Endodermal cell (in vitro differentiated cells): Measurements from ENCODE around the gene RALGPS1. TPM values are rescaled to one million over a fixed set of nuclear protein-coding genes. Genes with fewer than 3 reads are reported as not detected.

Experiments used
- DNase-seq: peaks from one replicate; pipeline ENCODE4 v3.0.0-alpha.2; 2017
- H3K27ac ChIP-seq: 2 replicates; pipeline ENCODE4 v1.5.1; 2013; ENCODE audit warnings: mild to moderate bottlenecking, low read depth, low read length, moderate library complexity
- H3K27me3 ChIP-seq: 2 replicates; pipeline ENCODE4 v1.6.1; 2013; ENCODE audit warnings: mild to moderate bottlenecking, low read length, moderate library complexity; ENCODE audit not compliant: insufficient read depth, control insufficient read depth, poor library complexity, severe bottlenecking
- H3K36me3 ChIP-seq: 2 replicates; pipeline ENCODE4 v1.7.0; 2013; ENCODE audit warnings: mild to moderate bottlenecking, low read length, moderate library complexity; ENCODE audit not compliant: control insufficient read depth, insufficient read depth
- H3K4me1 ChIP-seq: one replicate; pipeline ENCODE4 v1.7.0; 2013; ENCODE audit warnings: low read length; ENCODE audit not compliant: control insufficient read depth, insufficient read depth
- H3K4me3 ChIP-seq: 2 replicates; pipeline ENCODE4 v1.5.1; 2013; ENCODE audit warnings: mild to moderate bottlenecking, low read length, moderate library complexity
- H3K9ac ChIP-seq: 2 replicates; pipeline ENCODE4 v1.6.1; 2013; ENCODE audit warnings: mild to moderate bottlenecking, low read length, moderate library complexity; ENCODE audit not compliant: poor library complexity, severe bottlenecking; ENCODE audit errors: extremely low read depth
- H3K9me3 ChIP-seq: 2 replicates; pipeline ENCODE4 v1.6.1; 2013; ENCODE audit warnings: mild to moderate bottlenecking, low read length, moderate library complexity; ENCODE audit not compliant: control insufficient read depth
- H3K27ac Mint-ChIP-seq: 2 replicates; pipeline ENCODE4 v1.8.0; 2020; ENCODE audit warnings: mixed read lengths
- H3K27me3 Mint-ChIP-seq: 2 replicates; pipeline ENCODE4 v1.8.0; 2021; ENCODE audit warnings: mild to moderate bottlenecking, mixed read lengths; ENCODE audit not compliant: insufficient read depth
- H3K36me3 Mint-ChIP-seq: 2 replicates; pipeline ENCODE4 v1.8.0; 2020; ENCODE audit warnings: low read depth, mixed read lengths
- H3K4me1 Mint-ChIP-seq: 2 replicates; pipeline ENCODE4 v1.8.0; 2020; ENCODE audit warnings: mixed read lengths
- H3K4me3 Mint-ChIP-seq: 2 replicates; pipeline ENCODE4 v1.8.0; 2020; ENCODE audit warnings: mild to moderate bottlenecking, moderate library complexity, mixed read lengths
- H3K9me3 Mint-ChIP-seq: 2 replicates; pipeline ENCODE4 v1.8.0; 2020; ENCODE audit warnings: mild to moderate bottlenecking, mixed read lengths
- CTCF ChIP-seq: fragments of 200-600 bp; sonication (generic); conservative IDR thresholded peaks from 2 replicates; pipeline ENCODE4 v1.5.0; 2021; ENCODE audit warnings: antibody characterized with exemption, mild to moderate bottlenecking
- WGBS, 2 experiments: methylation state at CpG; one replicate each; pipeline versions ENCODE4 v1.1.5 to v1.1.7; 2013; ENCODE audit warnings: missing lambda C conversion rate in 2 of 2, mixed read lengths in 1 of 2; ENCODE audit not compliant: insufficient coverage in 1 of 2, insufficient read length in 1 of 2; 5-methylcytosine and 5-hydroxymethylcytosine counted together
- total RNA-seq, 2 donors: library from RNA; stranded (reverse); fragmentation: NEBNext Ultra II Directional in 1 of 2; extraction: Animal tissue kit (Norgen Biotek cat#: 25700) in 1 of 2; gene quantifications; 2 replicates in 1 of 2; 3 replicates in 1 of 2; pipeline ENCODE4 v1.2.1, GENCODE V29; 2021

The RALGPS1 gene
- total RNA-seq, 2 donors from 2014 or later = 23.3 to 25.0 TPM

GRCh38 chr9:127233989-127234388, 319.4 kb downstream of the RALGPS1 start:
- Histone ChIP-seq H3K27ac (no peak overlapping the region), H3K9me3 (no peaks in the 10 kb centered on the region), H3K4me1 (no peaks in the 10 kb centered on the region), H3K36me3 (no peaks in the 10 kb centered on the region), H3K9ac (no peak overlapping the region), H3K4me3 (no peak overlapping the region), H3K27me3 (no peaks in the 10 kb centered on the region)
- no peak overlapping the region for H3K4me3 Mint-ChIP-seq
- H3K4me1 Mint-ChIP-seq = no peaks in the 10 kb centered on the region
- no peaks in the 10 kb centered on the region for H3K27me3 Mint-ChIP-seq
- H3K27ac Mint-ChIP-seq = no peak overlapping the region
- H3K9me3 Mint-ChIP-seq = no peaks in the 10 kb centered on the region
- TF ChIP-seq CTCF = no peak
- WGBS, 2 experiments = 100% methylated on average over 1 of the region's 1 CpG; no CpG with 5 or more reads in 1 of the 2 experiments
- H3K36me3 Mint-ChIP-seq = no peaks in the 10 kb centered on the region
- DNase-seq = no peak

DNA sequence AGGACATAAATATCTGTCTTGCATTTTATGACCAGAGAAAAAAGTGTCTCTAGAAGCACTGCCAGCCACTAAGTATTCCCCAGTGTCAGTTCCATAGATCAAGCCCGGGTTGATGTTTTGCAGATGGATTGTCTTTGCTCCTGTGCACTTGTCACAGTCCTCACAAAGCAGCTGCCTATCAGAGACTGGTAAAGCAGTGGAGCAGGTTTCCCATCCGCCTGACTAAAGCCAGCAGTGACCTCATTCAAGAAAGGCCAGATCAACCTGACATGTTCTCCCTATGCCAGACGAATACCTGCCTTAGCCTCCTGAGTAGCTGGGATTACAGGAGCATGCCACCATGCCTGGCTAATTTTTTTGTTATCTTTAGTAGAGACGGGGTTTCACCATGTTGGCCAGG, 323.2 kb downstream of the RALGPS1 start:
- Histone ChIP-seq H3K4me1 (peaks cover 9% of the 10 kb centered on the region), H3K27me3 (no peaks in the 10 kb centered on the region), H3K27ac (no peak overlapping the region), H3K36me3 (no peaks in the 10 kb centered on the region), H3K9ac (no peak overlapping the region), H3K9me3 (no peaks in the 10 kb centered on the region), H3K4me3 (no peak overlapping the region)
- no peaks in the 10 kb centered on the region for H3K36me3 Mint-ChIP-seq
- no peak for DNase-seq
- H3K27ac Mint-ChIP-seq = no peak overlapping the region
- H3K4me3 Mint-ChIP-seq = no peak overlapping the region
- H3K4me1 Mint-ChIP-seq = peaks cover 18% of the 10 kb centered on the region
- 91 to 94% methylated on average over 4 of the region's 4 CpGs for WGBS, 2 experiments
- H3K9me3 Mint-ChIP-seq = no peaks in the 10 kb centered on the region
- no peaks in the 10 kb centered on the region for H3K27me3 Mint-ChIP-seq
- no peak for TF ChIP-seq CTCF

DNA sequence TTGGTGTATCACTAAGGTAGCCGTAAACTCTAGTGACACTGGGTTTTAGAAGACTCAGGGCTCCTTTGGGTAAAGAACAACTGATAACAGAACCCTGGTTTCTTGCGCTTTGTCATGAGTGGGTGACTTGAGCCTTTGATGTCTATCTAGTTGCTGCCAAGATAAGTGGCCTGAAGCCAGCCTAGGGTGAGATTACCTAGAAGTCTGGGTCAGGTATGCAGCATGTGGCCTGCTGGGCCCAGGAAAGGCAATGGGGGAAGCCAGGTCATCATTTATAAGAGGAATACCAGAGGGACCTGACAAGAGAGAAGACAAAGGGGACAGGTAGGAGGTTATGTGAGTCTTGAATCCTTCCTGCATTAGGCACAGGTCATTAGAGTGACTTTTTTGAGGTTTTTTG, 326.8 kb downstream of the RALGPS1 start:
- Histone ChIP-seq H3K4me1 (peaks cover 9% of the 10 kb centered on the region), H3K36me3 (no peaks in the 10 kb centered on the region), H3K27ac (no peak overlapping the region), H3K4me3 (no peak overlapping the region), H3K9ac (no peak overlapping the region), H3K27me3 (no peaks in the 10 kb centered on the region), H3K9me3 (no peaks in the 10 kb centered on the region)
- DNase-seq = peak; percentile 56
- no peaks in the 10 kb centered on the region for H3K36me3 Mint-ChIP-seq
- H3K9me3 Mint-ChIP-seq = no peaks in the 10 kb centered on the region
- H3K27me3 Mint-ChIP-seq = no peaks in the 10 kb centered on the region
- no peak for TF ChIP-seq CTCF
- H3K4me3 Mint-ChIP-seq = no peak overlapping the region
- 81 to 94% methylated on average over 2 of the region's 2 CpGs for WGBS, 2 experiments
- H3K4me1 Mint-ChIP-seq = peaks cover 18% of the 10 kb centered on the region
- H3K27ac Mint-ChIP-seq = peak overlapping the region; percentile 74
